OCI-LY3 (cell line): ENCODE measurements around the gene SIRPB2.

Experiments
- EZH2phosphoT487 ChIP-seq: fragments of 200-600 bp; shearing (Covaris generic); IDR thresholded peaks from 2 replicates; pipeline ENCODE4 v1.6.1; 2018; ENCODE audit warnings: antibody characterized with exemption, mixed run types, low read depth
- TF ChIP-seq, protein P1 (sequence below): fragments of 200-600, 300-600 bp; sonication (generic); IDR thresholded peaks from 2 replicates; pipeline ENCODE4 v1.5.1; 2014; ENCODE audit warnings: antibody characterized with exemption, low read length, low read depth

- TF ChIP-seq, protein P1, sequence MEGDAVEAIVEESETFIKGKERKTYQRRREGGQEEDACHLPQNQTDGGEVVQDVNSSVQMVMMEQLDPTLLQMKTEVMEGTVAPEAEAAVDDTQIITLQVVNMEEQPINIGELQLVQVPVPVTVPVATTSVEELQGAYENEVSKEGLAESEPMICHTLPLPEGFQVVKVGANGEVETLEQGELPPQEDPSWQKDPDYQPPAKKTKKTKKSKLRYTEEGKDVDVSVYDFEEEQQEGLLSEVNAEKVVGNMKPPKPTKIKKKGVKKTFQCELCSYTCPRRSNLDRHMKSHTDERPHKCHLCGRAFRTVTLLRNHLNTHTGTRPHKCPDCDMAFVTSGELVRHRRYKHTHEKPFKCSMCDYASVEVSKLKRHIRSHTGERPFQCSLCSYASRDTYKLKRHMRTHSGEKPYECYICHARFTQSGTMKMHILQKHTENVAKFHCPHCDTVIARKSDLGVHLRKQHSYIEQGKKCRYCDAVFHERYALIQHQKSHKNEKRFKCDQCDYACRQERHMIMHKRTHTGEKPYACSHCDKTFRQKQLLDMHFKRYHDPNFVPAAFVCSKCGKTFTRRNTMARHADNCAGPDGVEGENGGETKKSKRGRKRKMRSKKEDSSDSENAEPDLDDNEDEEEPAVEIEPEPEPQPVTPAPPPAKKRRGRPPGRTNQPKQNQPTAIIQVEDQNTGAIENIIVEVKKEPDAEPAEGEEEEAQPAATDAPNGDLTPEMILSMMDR = no peak
- no peak for TF ChIP-seq EZH2phosphoT487
Observed at GRCh38 chr20:1456300-1456699, 34.9 kb downstream of the SIRPB2 start.
